Measurements from ENCODE around the gene TULP3. TPM values are rescaled to one million over a fixed set of nuclear protein-coding genes. Genes with fewer than 3 reads are reported as not detected.

TULP3 gene
- total RNA-seq, 4 donors from 2014 or later, result 20.1 to 32.3 (median 22.3) TPM

DNA sequence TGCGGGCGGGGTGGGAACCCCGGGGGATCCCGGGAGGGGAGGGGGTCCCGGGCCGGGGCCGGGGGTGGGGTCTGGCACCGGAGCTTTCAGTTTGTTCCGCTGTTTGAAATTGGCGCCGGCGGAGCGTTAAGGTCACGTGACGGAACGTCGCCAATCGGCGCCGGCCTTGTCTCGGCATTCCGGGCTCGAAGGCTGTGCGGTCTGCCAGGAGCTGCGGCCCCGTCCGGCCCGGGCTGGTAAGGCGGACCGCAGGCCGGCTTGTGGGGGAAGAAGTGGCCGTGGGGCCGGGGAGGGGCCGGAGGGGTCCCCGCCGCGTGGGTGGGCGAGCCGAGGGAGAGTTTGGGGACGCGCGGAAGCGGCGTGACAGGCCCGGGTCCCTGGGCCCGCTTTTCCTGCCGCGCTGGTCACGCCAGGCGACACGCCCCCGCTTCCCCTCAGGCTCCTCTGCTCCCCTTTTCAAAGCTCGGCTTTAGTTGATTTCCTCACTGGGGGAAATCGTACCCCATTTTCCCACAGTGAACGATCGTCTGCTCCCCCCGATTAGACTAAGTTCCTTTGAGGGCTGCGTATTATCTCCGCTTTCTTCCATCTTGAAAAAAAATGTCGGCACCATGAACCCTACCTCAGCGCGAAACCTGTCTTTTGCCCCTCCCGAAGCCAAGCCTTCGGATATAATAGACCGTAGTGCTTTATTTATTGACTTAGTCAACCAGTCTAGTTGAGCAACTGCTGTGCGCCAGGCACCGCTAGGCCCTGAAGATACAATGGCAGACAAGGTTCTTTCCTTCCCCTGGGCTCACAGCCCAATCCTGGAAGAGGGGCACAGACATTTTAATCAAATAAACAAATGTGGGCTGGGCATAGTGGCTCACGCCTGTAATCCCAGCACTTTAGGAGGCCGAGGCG, 13.4 kb upstream of the TULP3 start, which contains the start of the genes FOXM1 and RHNO1:
TSS of gene FOXM1 (minus strand) at position 128 of the 906 bp plus-strand sequence. CDS start 2,696 bp downstream, outside the sequence.
TSS of gene RHNO1 (plus strand) at position 177 of the 906 bp plus-strand sequence. CDS start 8,144 bp downstream, outside the sequence.
- peak within 1 kb of the TSS; percentile 48 to 91 (median 85) for H3K27ac ChIP-seq
- H3K4me1 ChIP-seq, result peaks cover 14 to 22% of the 10 kb centered on the region in 2 donors
- peak in 1 of 2 donors; percentile 74 for TF ChIP-seq POLR2A (IDR thresholded peaks at IDR 0.05)
- TF ChIP-seq, protein P1, sequence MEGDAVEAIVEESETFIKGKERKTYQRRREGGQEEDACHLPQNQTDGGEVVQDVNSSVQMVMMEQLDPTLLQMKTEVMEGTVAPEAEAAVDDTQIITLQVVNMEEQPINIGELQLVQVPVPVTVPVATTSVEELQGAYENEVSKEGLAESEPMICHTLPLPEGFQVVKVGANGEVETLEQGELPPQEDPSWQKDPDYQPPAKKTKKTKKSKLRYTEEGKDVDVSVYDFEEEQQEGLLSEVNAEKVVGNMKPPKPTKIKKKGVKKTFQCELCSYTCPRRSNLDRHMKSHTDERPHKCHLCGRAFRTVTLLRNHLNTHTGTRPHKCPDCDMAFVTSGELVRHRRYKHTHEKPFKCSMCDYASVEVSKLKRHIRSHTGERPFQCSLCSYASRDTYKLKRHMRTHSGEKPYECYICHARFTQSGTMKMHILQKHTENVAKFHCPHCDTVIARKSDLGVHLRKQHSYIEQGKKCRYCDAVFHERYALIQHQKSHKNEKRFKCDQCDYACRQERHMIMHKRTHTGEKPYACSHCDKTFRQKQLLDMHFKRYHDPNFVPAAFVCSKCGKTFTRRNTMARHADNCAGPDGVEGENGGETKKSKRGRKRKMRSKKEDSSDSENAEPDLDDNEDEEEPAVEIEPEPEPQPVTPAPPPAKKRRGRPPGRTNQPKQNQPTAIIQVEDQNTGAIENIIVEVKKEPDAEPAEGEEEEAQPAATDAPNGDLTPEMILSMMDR (IDR thresholded peaks at IDR 0.05), result peak in 1 of 6 experiments; percentile 27
- intact Hi-C loops (cut with DNase I), result no loop called here
- H3K9me3 ChIP-seq, result no peaks in the 10 kb centered on the region
- 1 to 2% methylated on average over 36 to 38 of the region's 70 CpGs for WGBS, 2 donors
- H3K27me3 ChIP-seq, result no peaks in the 10 kb centered on the region
- no peaks in the 10 kb centered on the region for H3K36me3 ChIP-seq
- DNase-seq, result peak; percentile 88 to 93
- peak within 1 kb of the TSS; percentile 82 to 90 (median 88) for H3K4me3 ChIP-seq (replicated peaks in 1 of 3)

DNA sequence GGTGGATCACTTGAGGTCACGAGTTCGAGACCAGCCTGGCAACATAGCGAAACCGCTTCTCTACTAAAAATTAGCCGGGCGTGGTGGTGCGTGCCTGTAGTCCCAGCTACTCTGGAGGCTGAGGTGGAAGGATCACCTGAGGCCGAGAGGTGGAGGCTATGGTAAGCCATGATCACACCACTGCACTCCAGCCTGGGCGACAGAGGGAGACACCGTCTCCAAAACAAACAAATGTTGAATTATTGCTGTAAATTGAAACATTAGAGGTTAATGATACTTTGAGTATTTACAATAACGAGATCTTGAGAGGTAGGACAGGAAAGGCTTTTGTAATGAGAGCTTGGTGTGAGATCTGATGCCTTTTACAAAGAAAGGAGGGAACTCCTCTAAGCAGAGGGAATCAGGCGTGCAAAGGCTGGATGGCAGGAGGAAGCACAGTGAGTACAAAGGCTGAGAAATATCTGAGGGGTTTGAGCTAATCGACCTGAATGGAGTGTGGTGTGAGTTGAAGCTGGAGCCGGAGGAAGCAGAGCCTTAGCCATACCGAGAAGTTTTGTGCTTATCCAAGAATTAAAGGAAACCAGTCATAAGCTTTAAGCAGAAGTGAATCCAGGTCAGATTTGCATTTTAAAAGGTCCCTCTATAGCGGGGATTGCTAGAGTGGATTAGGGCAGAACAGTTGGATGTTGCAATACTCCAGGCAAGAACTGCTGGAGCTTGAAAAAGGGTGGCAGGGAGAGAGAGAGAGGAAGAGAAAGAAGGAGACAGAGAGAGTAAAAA, 12.5 kb upstream of the TULP3 start:
- H3K27me3 ChIP-seq, result no peaks in the 10 kb centered on the region
- no peaks in the 10 kb centered on the region for H3K9me3 ChIP-seq
- TF ChIP-seq, protein P1 (IDR thresholded peaks at IDR 0.05), result no peak
- no peak for TF ChIP-seq POLR2A (IDR thresholded peaks at IDR 0.05)
- peaks cover 14 to 22% of the 10 kb centered on the region in 2 donors for H3K4me1 ChIP-seq
- WGBS, 2 donors, result 40 to 45% methylated on average over 11 to 16 of the region's 16 CpGs
- peak overlapping the region; percentile 82 to 90 (median 88) for H3K4me3 ChIP-seq (replicated peaks in 1 of 3)
- DNase-seq, result peak; percentile 23 to 27
- peak overlapping the region; percentile 43 to 91 (median 85) for H3K27ac ChIP-seq
- no peaks in the 10 kb centered on the region for H3K36me3 ChIP-seq
- intact Hi-C loops (cut with DNase I), result no loop called here

DNA sequence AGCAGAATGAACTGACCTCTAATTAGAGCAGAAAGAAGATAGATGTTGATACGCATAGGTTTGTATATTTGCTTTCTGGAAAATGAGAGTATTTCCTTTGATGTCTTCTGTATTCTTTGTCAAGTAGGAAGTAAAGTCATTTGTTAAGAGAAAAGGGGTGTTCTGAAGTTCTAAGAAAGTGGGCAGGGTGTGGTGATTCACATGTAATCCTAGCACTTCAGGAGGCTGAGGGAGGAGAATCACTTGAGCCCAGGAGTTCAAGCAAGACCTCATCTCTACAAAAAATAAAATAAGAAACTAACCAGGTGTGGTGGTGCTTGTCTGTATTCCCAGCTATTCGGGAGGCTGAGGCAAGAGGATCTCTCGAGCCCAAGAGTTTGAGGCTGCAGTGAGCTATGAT, 10.8 kb upstream of the TULP3 start:
- no peak for DNase-seq
- H3K9me3 ChIP-seq, result no peaks in the 10 kb centered on the region
- H3K27me3 ChIP-seq, result no peaks in the 10 kb centered on the region
- H3K36me3 ChIP-seq, result no peaks in the 10 kb centered on the region
- peaks cover 14 to 22% of the 10 kb centered on the region in 2 donors for H3K4me1 ChIP-seq
- H3K27ac ChIP-seq, result no peak overlapping the region
- intact Hi-C loops (cut with DNase I), result loop anchor here (10.0 kb wide), 1 partner anchor 165 kb away; no protein-coding TSS in a partner anchor
- H3K4me3 ChIP-seq (replicated peaks in 1 of 3), result no peak overlapping the region
- TF ChIP-seq POLR2A (IDR thresholded peaks at IDR 0.05), result no peak
- TF ChIP-seq, protein P1 (IDR thresholded peaks at IDR 0.05), result no peak
- WGBS, 2 donors, result 95 to 99% methylated on average over 3 of the region's 3 CpGs

DNA sequence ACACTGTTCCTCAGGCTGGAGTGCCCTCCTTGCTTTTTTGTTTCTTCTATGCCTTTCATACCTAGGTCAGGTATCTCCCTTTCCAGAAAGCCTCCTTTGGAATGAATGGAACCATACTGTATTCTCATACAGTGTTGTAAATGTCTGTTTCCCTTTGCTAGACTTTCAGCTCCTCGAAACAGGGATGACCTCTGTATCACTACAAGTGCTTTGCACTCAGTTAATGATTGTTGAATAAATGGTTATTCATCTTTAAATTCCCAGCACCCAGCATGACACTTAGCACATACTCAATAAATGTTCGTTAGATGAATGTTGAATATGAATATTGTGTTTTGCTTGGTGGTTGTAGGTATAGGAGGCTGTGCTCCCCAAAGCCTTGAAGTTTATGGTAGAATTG, 5.9 kb upstream of the TULP3 start:
- 91 to 92% methylated on average over 2 of the region's 2 CpGs for WGBS, 2 donors
- Histone ChIP-seq H3K4me1 (no peaks in the 10 kb centered on the region), H3K36me3 (peaks cover 0 to 3% of the 10 kb centered on the region in 2 donors), H3K9me3 (no peaks in the 10 kb centered on the region), H3K4me3 (replicated peaks in 1 of 3) (no peak overlapping the region), H3K27me3 (no peaks in the 10 kb centered on the region), H3K27ac (no peak overlapping the region)
- TF ChIP-seq POLR2A (IDR thresholded peaks at IDR 0.05), result no peak
- TF ChIP-seq, protein P1 (IDR thresholded peaks at IDR 0.05), result no peak
- intact Hi-C loops (cut with DNase I), result loop anchor here (5.0 to 10.0 kb wide), 2 partner anchors 57 to 160 kb away; no protein-coding TSS in a partner anchor
- no peak for DNase-seq
